ENCODE data around the gene TTPAL.

The TTPAL gene

DNA sequence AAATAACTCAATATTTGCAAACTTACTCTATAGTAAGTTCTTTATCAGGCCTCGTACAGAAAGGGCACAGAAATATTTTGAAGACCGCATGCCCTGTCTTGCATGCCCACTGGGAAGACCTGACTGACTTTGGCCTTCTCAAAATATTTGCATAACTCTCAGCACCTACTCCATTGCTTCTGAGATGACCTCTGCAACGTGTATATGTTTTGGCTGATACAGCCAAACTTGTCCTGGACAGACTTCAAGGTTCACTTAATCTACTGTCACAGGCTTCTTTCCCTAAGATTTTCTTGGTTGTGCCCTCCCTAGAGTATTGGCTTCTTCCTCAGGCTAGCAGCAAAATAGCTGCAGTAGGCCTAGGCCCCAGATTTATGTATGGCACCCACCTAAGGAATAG is 67.7 kb downstream of the TTPAL start:
- no peak overlapping the region for H3K27ac ChIP-seq
- TF ChIP-seq, protein P1, sequence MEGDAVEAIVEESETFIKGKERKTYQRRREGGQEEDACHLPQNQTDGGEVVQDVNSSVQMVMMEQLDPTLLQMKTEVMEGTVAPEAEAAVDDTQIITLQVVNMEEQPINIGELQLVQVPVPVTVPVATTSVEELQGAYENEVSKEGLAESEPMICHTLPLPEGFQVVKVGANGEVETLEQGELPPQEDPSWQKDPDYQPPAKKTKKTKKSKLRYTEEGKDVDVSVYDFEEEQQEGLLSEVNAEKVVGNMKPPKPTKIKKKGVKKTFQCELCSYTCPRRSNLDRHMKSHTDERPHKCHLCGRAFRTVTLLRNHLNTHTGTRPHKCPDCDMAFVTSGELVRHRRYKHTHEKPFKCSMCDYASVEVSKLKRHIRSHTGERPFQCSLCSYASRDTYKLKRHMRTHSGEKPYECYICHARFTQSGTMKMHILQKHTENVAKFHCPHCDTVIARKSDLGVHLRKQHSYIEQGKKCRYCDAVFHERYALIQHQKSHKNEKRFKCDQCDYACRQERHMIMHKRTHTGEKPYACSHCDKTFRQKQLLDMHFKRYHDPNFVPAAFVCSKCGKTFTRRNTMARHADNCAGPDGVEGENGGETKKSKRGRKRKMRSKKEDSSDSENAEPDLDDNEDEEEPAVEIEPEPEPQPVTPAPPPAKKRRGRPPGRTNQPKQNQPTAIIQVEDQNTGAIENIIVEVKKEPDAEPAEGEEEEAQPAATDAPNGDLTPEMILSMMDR (conservative IDR thresholded peaks at IDR 0.05) = no peak
- no peak for TF ChIP-seq ZFX (IDR thresholded peaks at IDR 0.05)
